GM21529 (cell line): ENCODE results near the gene HMG20B.

ENCODE experiments used
- ATAC-seq: cut with Tn5 transposase; IDR thresholded peaks from one replicate; pipeline ENCODE4 v1.9.1; 2021; ENCODE audit not compliant: unreplicated experiment

The HMG20B gene

DNA sequence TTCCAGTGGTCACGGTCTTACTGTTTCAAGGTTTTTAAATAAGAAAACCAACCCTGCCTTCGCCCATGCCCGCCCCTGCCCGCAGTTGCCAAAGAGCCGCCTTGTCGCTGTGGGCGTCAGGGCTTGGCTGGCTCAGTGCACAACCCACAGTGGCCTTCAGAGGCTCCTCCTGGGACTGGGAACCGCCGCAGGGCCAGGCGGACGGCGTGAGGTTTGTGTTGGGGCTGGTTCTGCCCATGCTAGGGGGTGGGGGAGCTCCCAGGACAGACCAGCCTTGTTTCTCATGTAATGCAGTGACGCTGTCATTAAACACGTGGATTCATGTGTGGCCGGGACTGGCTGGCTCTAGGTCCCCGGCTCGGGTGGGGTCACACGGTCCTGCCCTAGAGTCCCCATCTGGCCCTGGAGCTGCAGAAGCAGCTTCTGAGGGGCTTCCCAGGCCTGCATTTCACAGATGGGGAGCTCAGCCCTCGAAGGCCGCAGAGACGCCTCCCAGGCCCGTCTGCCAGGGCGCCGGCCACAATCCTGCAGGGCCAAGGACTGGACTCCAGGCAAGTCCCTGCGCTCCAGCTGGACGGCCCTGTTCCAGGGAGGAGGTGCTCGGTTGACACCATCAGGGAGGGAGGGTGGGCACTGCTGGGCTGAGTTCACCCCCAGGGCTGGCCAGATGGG is 36.2 kb upstream of the HMG20B start:
- ATAC-seq: no peak

DNA sequence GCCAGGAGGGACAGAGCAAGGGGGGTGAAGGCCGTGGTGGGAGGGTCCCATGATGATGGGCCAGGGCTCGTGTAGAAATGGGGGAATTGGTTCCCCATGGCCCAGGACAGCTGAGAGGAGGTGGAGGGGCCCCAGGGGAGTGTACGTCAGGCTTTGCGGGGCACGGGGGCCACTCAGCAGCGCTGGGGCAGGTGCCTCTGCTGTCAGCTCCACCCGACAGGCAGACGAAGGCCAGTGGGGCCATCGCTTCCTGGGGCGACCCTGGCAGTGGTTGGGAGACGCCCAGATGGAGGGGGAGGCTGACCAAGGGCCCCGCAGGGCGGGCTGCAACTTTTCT is 35.7 kb upstream of the HMG20B start:
- ATAC-seq: no peak

DNA sequence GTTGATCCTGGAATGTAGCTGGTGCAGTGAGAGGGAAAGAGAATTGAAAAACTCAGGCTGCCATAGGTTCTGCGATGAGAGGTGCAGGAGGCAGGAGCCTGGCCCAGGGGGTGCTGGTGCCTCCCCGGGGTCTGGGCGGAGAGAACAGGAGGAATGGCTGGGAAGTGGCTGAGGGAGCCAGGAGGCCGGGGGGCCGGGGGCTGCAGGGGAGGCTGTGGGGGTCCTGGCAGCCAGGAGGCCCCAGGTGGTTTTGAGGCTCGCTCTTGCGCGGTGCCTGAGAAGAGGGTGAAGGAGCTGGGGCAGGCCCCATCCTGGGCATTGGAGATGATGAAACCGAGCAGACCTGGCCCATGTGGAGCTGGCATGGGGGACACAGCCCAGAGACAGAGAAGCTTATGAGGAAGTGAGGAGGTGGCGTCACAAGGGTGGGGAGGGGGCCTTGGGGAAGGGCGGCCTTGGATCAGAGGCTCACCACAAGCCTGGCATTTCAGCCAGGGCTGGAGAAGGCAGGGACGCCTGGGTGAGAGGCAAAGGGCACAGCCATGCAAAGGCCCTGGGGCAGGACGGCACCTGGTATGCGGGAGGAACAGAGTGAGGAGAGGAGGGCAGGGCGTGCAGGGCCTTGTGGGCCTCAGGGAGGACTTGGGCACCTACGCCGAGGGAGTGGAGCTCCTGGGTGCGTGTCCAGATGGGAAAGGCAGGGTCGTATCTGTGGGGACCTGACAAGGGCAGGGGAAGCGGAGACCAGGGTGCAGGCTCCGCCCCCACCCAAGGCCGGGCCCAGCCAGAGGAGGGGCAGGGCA is 35.1 kb upstream of the HMG20B start:
- no peak for ATAC-seq

DNA sequence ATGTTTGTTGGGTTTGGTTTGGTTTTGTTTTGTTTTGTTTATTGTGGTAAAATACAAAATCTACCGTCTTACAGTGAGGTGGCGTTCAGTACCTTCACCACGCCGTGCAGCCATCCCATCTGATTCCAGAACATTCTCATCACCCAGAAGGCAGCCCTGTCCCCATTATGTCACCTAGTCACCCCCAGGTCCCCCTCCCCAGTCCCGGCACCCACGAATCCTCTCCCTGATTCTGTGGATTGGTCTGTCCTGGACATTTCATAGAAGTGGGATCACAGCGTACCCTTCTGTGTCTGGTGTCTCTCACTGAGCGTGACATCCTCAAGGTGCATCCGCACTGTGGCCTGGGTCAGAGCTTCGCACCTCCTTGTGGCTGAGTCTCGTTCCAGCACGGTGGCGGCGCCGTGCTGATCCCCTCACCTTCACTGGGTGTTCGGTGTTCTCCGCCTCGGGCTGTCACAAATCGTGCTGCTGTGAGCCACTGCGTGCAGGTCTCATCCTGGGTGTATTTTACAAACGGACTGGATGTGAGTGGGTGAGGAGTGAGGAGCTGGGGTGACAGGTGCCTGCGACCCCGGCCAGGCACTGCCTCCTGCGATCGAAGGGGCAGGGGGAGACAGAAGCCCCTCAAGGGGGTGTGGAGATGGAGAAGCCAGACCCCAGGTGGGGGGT is 34.4 kb upstream of the HMG20B start:
- ATAC-seq: no peak

DNA sequence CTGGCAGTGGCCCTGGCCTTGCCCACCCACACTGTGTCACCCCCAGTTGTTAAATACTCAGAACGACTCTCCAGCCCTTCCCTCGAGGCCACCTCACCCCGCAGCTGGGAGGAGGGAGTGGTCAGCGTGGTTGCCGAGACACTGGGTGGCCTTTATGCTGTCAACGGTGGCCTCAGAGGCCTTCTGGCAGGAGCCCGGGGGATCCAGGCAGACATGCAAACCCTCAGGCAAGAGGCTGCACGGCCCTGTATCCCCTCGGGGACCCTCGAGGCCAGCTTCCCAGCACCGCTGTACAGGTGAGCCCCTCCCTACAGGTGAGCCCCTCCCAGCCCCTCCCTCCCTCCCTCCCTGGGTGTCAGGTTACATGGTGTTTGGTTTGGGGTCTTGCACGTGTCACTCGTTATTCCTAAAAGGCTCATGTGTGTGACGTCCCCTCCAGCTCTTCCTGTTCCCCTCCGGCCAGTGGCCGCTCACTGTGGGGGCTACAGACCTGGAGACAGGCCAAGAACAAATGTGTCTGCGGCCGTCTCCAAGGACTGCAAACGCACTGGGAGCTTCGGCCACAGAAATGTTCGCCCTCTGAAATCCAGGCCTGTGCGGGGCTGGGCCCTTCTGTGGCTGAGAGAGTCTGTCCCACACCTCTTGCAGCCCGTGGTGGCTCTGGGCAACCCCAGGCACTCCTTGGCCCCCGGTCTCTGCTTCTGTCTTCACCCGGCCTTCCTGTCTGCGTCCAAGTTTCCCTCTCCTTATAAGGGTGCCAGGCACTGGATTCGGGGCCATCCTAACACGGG is 33.6 kb upstream of the HMG20B start, which contains the start of gene TEKTIP1:
TSS of gene TEKTIP1 (plus strand) at position 210 of the 791 bp plus-strand sequence. CDS start at position 214, 4 bp downstream.
- no peak for ATAC-seq

DNA sequence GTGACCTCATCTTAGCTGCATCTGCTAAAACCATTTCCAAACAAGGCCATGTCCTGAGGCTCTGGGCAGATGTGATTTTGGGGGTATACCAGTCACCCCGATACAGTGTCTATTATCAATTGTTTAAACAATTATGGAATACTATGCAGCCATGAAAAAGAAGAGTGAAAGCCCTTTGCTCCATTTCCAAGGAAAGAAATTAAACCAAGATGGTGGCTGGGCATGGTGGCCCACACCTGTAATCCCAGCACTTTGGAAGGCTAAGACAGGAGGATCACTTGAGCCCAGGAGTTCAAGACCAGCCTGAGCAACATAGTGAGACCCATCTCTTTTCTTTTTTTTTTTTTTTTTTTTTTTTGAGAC is 33.0 kb upstream of the HMG20B start:
- no peak for ATAC-seq

DNA sequence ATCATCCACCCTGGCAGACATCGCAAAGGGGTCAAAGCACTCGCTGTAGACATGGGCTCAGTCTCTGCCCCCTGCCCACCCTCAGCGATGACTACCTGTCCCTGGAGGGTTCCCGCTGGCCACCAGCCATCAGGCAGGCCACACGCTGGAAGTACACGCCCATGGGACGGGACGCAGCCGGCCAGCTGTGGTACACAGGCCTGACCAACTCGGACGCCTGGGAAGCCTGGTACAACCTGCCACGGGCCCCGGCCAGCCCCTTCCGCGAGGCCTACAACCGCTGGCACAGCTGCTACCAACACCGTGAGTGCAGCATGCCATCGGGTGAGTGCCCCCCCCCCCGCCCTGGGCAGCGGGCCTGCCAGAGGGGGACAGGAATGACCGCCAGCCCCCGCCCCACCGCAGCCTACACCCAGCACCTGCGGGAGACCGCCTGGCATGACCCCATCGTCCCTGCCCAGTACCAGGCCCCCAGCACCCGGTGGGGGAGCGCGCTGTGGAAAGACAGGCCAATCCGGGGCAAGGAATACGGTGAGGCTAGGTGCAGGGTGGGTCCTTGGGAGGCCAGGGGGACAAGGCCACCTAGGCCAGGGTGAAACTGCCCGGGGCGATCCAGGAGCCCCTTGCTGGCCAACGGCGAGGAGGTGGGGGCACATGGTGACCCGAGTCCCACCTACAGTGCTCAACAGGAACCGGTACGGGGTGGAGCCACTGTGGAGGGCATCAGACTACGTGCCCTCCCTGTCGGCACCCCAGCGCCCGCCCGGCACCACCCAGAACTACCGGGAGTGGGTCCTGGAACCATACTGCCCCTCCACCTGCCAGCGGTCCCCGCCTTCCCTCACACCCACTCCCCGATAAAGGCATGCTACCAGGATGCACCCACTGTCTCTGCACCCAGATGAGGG is 29.3 kb upstream of the HMG20B start:
- no peak for ATAC-seq

DNA sequence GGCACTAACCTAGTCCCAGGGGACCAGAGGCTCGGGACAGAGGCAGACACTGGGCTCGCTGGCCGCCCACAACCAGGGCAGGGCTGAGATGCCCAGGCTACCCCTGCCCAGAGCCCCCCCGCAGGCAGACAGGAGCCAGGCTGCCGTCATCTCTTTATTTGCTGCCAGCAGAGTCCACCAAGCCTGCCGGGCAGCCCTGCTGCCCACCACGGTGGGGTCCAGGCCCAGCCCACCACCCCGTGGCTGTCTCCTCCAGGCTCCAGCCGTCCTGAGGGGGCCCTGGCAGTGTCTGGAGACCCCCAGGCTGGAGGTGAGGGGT is 28.7 kb upstream of the HMG20B start:
- ATAC-seq: no peak

DNA sequence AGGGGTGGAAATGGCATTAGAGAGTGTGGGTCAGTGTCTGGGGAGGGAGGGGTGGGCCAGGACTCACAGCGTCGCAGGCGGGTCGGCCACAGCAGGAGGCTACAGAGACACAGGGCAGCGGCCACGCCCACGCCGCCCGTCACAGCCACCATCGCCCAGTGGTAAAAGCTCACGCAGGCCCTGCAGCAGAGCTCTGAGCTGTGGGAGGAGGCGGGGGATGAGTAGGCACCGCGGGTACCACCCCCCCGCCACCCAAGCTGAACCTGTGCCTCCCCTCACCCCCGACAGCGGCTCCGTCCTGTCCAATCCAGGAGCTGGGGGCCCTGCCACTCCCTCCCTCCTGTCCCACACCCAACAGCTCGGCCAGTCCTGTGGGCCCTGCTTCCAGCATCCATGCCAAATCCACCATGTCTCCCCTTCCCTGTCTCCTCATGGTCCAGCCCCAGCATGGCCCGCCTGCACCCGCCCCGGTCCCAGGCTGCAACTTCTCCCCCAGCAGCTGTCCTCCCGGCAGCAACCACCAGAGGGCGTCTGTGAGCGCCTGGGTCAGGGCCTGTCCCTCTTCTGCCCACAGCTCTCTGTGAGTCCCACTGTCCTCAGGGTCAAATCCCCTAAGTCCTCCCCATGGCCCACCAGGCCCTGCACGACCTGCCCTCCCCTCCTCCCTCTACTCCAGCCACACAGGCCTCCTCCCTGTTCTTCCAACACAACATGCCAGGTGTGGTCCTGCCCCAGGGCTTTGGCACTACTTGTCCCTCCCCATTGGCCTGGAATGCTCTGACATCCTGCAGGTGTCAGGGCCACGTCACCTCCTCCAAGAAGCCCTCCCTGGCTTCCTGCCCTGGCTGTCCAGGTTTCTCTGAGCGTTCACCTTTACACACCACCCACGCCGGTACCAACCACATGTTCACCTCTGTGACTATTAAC is 27.7 kb upstream of the HMG20B start:
- no peak for ATAC-seq

DNA sequence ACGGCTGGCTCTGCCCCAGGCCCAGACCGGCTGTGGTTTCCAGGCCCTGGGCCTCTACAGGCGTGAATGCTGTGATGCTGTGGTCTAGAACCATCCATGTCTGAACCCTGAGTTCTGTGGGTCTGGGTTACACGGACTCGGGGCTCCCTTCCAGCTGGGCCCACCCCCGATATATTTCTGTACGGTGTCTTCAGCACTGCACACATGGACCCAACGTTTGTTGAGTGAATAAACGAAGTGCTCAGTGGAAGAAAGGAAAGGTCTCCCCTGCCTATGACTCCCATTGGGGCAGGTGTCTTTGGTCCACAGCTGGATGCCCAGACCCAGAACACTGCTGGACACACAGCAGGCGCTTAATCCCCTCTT is 27.1 kb upstream of the HMG20B start:
- no peak for ATAC-seq

DNA sequence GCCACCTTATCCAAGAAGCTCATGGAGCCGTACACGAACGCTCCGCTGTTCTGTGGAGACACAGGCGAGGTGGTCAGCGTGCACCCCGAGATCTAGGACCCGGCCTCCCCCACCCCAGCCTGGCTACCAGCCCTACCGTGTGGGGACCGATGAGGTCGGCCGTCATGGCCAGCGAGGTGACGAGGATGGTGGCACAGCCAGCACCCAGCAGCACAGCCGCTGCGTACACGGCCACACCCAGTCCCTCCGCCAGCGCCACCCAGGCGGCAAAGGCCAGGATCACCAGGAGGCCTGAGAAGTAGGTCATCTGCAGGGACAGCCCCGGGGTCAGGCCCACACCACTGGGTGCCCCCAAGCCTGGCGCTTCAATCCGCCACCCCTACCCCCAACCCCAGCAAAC is 26.6 kb upstream of the HMG20B start:
- no peak for ATAC-seq

DNA sequence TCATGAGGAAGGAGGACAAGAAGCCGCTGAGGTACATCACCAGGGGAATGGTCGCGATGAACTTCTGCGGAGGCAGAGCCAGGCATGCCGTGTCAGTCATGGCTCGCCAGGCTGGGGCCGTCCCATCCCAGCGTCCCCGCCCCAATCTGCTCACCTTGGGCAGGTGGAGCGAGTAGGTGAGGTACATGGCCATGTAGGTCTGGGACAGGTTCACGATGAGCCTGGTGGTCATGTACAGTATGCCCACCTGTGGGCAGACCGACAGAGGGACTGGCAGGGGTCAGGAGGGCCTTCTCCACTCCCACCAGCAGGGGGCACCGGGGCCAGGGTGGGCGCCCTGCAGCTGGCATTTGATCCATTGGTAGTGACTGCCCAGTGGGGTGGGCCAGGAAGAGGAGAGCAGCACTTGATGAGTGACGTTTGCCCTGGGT is 25.4 kb upstream of the HMG20B start:
- ATAC-seq: no peak

DNA sequence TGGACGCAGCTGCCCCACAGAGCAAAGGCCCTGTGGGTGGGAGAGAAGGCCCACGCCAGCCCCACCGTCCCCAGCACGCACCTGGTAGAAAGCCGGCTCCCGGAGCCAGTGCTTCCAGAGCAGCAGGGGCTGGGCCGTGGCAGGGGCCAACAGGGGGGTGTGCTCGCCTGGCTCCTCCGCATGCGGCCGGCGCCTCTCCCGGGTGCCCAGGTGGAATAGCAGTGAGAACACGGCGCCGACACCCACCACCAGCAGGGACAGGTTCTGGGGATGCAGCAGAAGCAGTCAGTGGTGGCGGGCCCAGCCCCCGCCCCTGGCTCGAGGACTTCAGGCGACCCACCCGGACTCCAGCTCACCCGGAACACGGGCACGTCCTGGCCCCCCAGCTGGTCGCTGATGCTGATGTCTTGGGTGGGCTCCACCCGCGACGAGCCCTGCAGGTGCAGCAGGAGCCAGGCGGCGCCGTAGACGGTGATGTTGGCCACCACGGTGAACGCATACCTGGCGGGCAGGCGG is 24.9 kb upstream of the HMG20B start:
- no peak for ATAC-seq

DNA sequence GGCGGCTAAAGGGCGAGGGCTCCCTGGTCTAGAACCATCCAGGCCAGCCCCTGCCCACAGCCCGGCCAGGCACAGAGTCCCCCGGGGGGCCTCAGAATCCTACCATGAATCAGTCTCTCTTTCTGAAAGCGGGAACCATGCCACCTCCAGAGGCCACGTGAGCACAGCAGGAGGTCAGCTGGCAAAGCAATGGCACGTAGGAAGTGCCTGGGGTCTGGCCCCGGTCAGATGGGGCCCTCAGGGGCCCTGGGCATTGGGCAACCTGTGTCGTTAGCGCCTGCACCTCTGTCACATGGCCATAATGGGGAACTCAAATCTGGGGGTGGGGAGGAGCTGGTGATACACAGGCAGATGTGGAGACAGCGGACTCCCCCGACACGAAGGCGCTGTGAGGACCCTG is 24.1 kb upstream of the HMG20B start:
- ATAC-seq: no peak

DNA sequence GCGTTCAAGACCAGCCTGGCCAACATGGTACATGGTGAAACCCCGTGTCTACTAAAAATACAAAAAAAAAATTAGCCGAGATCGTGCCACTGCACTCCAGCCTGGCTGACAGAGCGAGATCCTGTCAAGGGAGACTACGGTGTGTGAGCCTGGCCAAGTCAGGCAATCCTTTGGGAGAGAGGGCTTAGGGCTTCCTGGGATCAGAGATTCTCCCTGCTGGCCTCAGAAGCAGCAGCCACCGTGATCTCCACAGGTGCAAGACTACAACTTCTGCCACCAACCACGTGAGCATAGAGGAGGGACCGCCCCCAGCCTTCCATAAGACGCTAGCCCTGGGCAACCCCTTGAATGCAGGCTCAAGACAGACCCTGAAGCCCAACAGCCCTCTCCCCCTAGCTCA is 22.9 kb upstream of the HMG20B start:
- no peak for ATAC-seq

DNA sequence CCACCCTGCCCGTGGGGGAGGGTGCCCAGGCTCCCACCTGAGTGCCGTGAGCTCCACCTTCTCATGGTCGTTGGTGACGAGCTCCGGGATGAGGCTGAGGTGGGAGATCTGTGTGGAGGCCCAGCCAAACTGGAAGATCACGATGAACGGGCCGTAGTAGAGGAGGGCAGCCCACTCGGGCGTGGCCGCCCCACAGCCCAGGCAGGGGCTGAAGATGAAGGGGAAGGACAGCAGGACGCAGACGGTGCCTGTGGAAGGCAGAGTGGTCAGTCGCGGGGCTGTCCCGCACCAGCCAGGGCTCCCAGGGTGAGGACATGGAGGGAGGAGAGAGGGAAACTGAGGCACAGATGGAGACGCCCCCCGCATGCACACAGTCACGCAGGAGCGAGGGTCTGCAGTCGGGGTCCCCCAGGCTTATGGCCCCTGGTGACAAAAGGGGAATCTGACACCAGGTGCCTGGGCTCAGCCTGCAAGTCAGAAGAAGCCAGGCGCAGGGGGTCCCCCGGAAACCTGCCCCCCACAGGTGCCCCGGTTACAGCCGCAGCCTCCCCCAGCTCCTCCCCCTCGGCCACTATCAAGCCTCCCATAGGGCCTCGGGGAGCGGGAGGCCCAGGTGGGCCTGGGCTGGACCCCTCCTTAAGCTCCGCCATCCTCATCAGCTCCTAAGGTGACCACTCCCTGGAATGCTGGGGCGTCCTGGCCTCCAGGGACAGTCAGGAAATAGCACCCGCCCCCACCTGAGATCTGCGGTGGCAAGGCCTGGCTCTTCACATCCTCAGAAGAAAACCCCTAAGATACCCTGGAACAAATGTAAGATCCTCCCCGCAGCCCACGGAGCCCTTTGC is 21.6 kb upstream of the HMG20B start:
- no peak for ATAC-seq

DNA sequence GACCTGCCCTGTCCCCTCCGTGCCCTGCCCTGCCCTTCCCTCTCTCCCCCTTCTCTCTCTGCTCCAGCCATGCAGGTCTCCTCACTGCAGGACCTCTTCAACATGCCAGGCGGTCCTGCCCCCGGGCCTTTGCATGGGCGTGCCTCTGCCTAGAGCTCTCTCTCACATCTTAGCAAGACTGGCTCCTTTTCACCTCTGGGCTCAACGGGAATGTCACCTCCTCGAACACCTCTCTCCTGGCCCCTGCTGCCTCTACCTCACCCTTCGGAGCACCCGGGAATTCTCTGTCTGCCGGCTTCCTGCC is 21.0 kb upstream of the HMG20B start:
- ATAC-seq: no peak

DNA sequence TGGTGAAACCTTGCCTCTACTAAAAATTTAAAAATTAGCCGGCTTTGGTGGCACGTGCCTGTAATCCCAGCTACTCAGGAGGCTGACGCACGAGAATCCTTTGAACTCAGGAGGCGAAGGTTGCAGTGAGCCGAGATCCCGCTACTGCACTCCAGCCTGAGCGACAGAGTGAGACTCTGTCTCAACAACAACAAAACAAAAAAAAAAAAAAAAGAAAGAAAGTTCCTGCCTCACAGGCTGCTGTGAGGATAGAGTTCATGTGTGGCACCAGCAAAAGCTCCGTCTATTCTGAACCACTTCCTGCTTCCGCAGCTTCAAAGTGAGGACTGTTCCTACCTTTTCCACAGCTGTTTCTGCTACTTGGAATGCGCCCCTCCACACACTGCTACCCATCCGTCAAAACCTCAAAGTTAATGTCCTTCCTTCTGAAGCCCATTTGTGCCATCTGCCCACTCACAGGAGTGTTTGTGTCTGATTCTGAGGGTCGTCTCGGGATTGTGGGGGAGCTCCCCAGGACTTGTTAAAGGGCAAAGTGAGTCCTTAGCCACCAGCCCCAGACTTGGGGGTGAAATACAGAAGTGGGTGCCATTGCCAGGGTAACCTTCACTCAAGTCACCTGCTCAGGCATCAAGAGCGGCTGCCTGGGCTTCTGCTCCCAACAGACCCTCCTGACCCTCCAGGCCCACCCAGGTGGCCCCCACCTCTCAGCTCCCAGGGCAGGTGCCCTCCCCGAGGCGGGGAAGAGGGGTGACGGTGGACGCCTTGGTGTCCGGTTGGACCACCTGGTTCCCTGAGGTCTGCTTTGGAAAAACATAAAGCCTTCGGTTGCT is 18.3 kb upstream of the HMG20B start:
- no peak for ATAC-seq
